Neuron (in vitro differentiated cells): ENCODE results near the gene NPHP4.

Source experiments
- H2AFZ ChIP-seq: one replicate; pipeline ENCODE4 v1.6.1; 2013; ENCODE audit warnings: low read depth, mild to moderate bottlenecking, inconsistent platforms, low read length, moderate library complexity
- H3K27me3 ChIP-seq: one replicate; pipeline ENCODE4 v1.6.1; 2013; ENCODE audit warnings: low read length; ENCODE audit not compliant: insufficient read depth
- H3K36me3 ChIP-seq: one replicate; pipeline ENCODE4 v1.6.1; 2013; ENCODE audit warnings: low read length; ENCODE audit not compliant: insufficient read depth
- H3K4me1 ChIP-seq: one replicate; pipeline ENCODE4 v1.6.1; 2013; ENCODE audit warnings: low read length; ENCODE audit not compliant: insufficient read depth
- H3K4me3 ChIP-seq: 2 replicates; pipeline ENCODE4 v1.5.1; 2013; ENCODE audit warnings: mild to moderate bottlenecking, low read length, moderate library complexity
- H3K9me3 ChIP-seq: one replicate; pipeline ENCODE4 v1.6.1; 2013; ENCODE audit warnings: low read length

The NPHP4 gene

GRCh38 chr1:5911871-5912271 is 80.4 kb downstream of the NPHP4 start:
- no peak overlapping the region for H2AFZ ChIP-seq
- no peak overlapping the region for H3K4me3 ChIP-seq
- no peaks in the 10 kb centered on the region for H3K9me3 ChIP-seq
- peaks cover 7% of the 10 kb centered on the region for H3K36me3 ChIP-seq
- no peaks in the 10 kb centered on the region for H3K27me3 ChIP-seq
- H3K4me1 ChIP-seq: peaks cover 8% of the 10 kb centered on the region

- no peak overlapping the region for H3K4me3 ChIP-seq
- no peak overlapping the region for H2AFZ ChIP-seq
- no peaks in the 10 kb centered on the region for H3K9me3 ChIP-seq
- H3K27me3 ChIP-seq: no peaks in the 10 kb centered on the region
- H3K4me1 ChIP-seq: peaks cover 8% of the 10 kb centered on the region
- H3K36me3 ChIP-seq: peaks cover 7% of the 10 kb centered on the region
Measured at GRCh38 chr1:5911157-5911556, 81.1 kb downstream of the NPHP4 start.

- H3K36me3 ChIP-seq: peaks cover 12% of the 10 kb centered on the region
- no peak overlapping the region for H2AFZ ChIP-seq
- H3K27me3 ChIP-seq: no peaks in the 10 kb centered on the region
- H3K4me1 ChIP-seq: peaks cover 8% of the 10 kb centered on the region
- no peaks in the 10 kb centered on the region for H3K9me3 ChIP-seq
- H3K4me3 ChIP-seq: no peak overlapping the region
Measured at GRCh38 chr1:5910666-5911065, 81.6 kb downstream of the NPHP4 start.

- H3K36me3 ChIP-seq: peaks cover 16% of the 10 kb centered on the region
- peaks cover 6% of the 10 kb centered on the region for H3K4me1 ChIP-seq
- H3K9me3 ChIP-seq: no peaks in the 10 kb centered on the region
- H3K27me3 ChIP-seq: no peaks in the 10 kb centered on the region
- no peak overlapping the region for H3K4me3 ChIP-seq
- no peak overlapping the region for H2AFZ ChIP-seq
Measured at GRCh38 chr1:5910276-5910620, 82.0 kb downstream of the NPHP4 start.

- H3K27me3 ChIP-seq: no peaks in the 10 kb centered on the region
- H3K4me1 ChIP-seq: peaks cover under 1% of the 10 kb centered on the region
- H3K4me3 ChIP-seq: no peak overlapping the region
- peaks cover 21% of the 10 kb centered on the region for H3K36me3 ChIP-seq
- H2AFZ ChIP-seq: no peak overlapping the region
- H3K9me3 ChIP-seq: no peaks in the 10 kb centered on the region
Measured at GRCh38 chr1:5909576-5910275, 82.5 kb downstream of the NPHP4 start.

- H3K4me1 ChIP-seq: no peaks in the 10 kb centered on the region
- H3K4me3 ChIP-seq: no peak overlapping the region
- no peaks in the 10 kb centered on the region for H3K27me3 ChIP-seq
- H3K9me3 ChIP-seq: no peaks in the 10 kb centered on the region
- peaks cover 31% of the 10 kb centered on the region for H3K36me3 ChIP-seq
- H2AFZ ChIP-seq: no peak overlapping the region
Measured at GRCh38 chr1:5908461-5909375, 83.5 kb downstream of the NPHP4 start.

- H2AFZ ChIP-seq: no peak overlapping the region
- H3K9me3 ChIP-seq: no peaks in the 10 kb centered on the region
- H3K27me3 ChIP-seq: no peaks in the 10 kb centered on the region
- no peak overlapping the region for H3K4me3 ChIP-seq
- no peaks in the 10 kb centered on the region for H3K4me1 ChIP-seq
- peaks cover 35% of the 10 kb centered on the region for H3K36me3 ChIP-seq
Measured at GRCh38 chr1:5907966-5908365, 84.3 kb downstream of the NPHP4 start.

GRCh38 chr1:5907386-5907785 is 84.8 kb downstream of the NPHP4 start:
- H3K9me3 ChIP-seq: no peaks in the 10 kb centered on the region
- H3K27me3 ChIP-seq: no peaks in the 10 kb centered on the region
- H3K4me3 ChIP-seq: no peak overlapping the region
- peaks cover 35% of the 10 kb centered on the region for H3K36me3 ChIP-seq
- no peaks in the 10 kb centered on the region for H3K4me1 ChIP-seq
- H2AFZ ChIP-seq: no peak overlapping the region

GRCh38 chr1:5906966-5907365 is 85.3 kb downstream of the NPHP4 start:
- H3K4me1 ChIP-seq: no peaks in the 10 kb centered on the region
- H3K27me3 ChIP-seq: no peaks in the 10 kb centered on the region
- H3K36me3 ChIP-seq: peaks cover 39% of the 10 kb centered on the region
- H3K4me3 ChIP-seq: no peak overlapping the region
- no peaks in the 10 kb centered on the region for H3K9me3 ChIP-seq
- H2AFZ ChIP-seq: no peak overlapping the region

GRCh38 chr1:5906116-5906515 is 86.1 kb downstream of the NPHP4 start:
- Histone ChIP-seq H2AFZ (no peak overlapping the region), H3K27me3 (no peaks in the 10 kb centered on the region), H3K4me1 (no peaks in the 10 kb centered on the region), H3K4me3 (no peak overlapping the region), H3K9me3 (no peaks in the 10 kb centered on the region), H3K36me3 (peaks cover 38% of the 10 kb centered on the region)

- Histone ChIP-seq H3K36me3 (peaks cover 37% of the 10 kb centered on the region), H3K4me3 (no peak overlapping the region), H2AFZ (no peak overlapping the region), H3K4me1 (no peaks in the 10 kb centered on the region), H3K27me3 (no peaks in the 10 kb centered on the region), H3K9me3 (no peaks in the 10 kb centered on the region)
Measured at GRCh38 chr1:5905436-5905835, 86.8 kb downstream of the NPHP4 start.

- H3K36me3 ChIP-seq: peaks cover 40% of the 10 kb centered on the region
- H3K4me1 ChIP-seq: no peaks in the 10 kb centered on the region
- no peaks in the 10 kb centered on the region for H3K9me3 ChIP-seq
- H3K4me3 ChIP-seq: no peak overlapping the region
- H3K27me3 ChIP-seq: no peaks in the 10 kb centered on the region
- no peak overlapping the region for H2AFZ ChIP-seq
Measured at GRCh38 chr1:5904551-5904950, 87.7 kb downstream of the NPHP4 start.

GRCh38 chr1:5903680-5904079 is 88.5 kb downstream of the NPHP4 start:
- Histone ChIP-seq H2AFZ (no peak overlapping the region), H3K9me3 (no peaks in the 10 kb centered on the region), H3K4me1 (no peaks in the 10 kb centered on the region), H3K36me3 (peaks cover 40% of the 10 kb centered on the region), H3K4me3 (no peak overlapping the region), H3K27me3 (no peaks in the 10 kb centered on the region)
